HG02938 (cell line): ENCODE results near the gene MEF2A.

Experiments
- ATAC-seq: cut with Tn5 transposase; IDR thresholded peaks from one replicate; pipeline ENCODE4 v1.9.1; 2021; ENCODE audit warnings: mild to moderate bottlenecking, moderate library complexity; ENCODE audit not compliant: unreplicated experiment

The MEF2A gene

GRCh38 chr15:99604865-99605264 lies 39.1 kb downstream of the MEF2A start:
- no peak for ATAC-seq

GRCh38 chr15:99605490-99605931 lies 39.7 kb downstream of the MEF2A start:
- ATAC-seq = no peak

GRCh38 chr15:99605990-99606389 lies 40.2 kb downstream of the MEF2A start:
- no peak for ATAC-seq

GRCh38 chr15:99606646-99607045 lies 40.9 kb downstream of the MEF2A start:
- ATAC-seq = no peak

GRCh38 chr15:99613481-99613880 lies 47.7 kb downstream of the MEF2A start:
- ATAC-seq = no peak

GRCh38 chr15:99613887-99614647 lies 48.3 kb downstream of the MEF2A start:
- ATAC-seq = no peak

- ATAC-seq = no peak
These were observed 49.0 kb downstream of the MEF2A start for GRCh38 chr15:99614749-99615288.

- no peak for ATAC-seq
These were observed 49.7 kb downstream of the MEF2A start for GRCh38 chr15:99615460-99615859.

GRCh38 chr15:99616129-99616528 lies 50.3 kb downstream of the MEF2A start:
- no peak for ATAC-seq

GRCh38 chr15:99616773-99617342 lies 51.1 kb downstream of the MEF2A start:
- ATAC-seq = no peak

GRCh38 chr15:99618941-99619411 lies 53.2 kb downstream of the MEF2A start:
- no peak for ATAC-seq

GRCh38 chr15:99619712-99620111 lies 53.9 kb downstream of the MEF2A start:
- no peak for ATAC-seq

- ATAC-seq = no peak
These were observed 54.4 kb downstream of the MEF2A start for GRCh38 chr15:99620178-99620577.

GRCh38 chr15:99621767-99622166 lies 56.0 kb downstream of the MEF2A start:
- ATAC-seq = no peak

- no peak for ATAC-seq
These were observed 62.7 kb downstream of the MEF2A start for GRCh38 chr15:99628374-99629001.

- ATAC-seq = peak; percentile 7
These were observed 64.9 kb downstream of the MEF2A start for GRCh38 chr15:99630607-99631131.

- ATAC-seq = peak; percentile 94
These were observed 65.5 kb downstream of the MEF2A start for GRCh38 chr15:99631255-99631654.

GRCh38 chr15:99632521-99632920 lies 66.7 kb downstream of the MEF2A start:
- no peak for ATAC-seq

- no peak for ATAC-seq
These were observed 67.9 kb downstream of the MEF2A start for GRCh38 chr15:99633655-99634054.

- ATAC-seq = no peak
These were observed 68.8 kb downstream of the MEF2A start for GRCh38 chr15:99634576-99634975.

- no peak for ATAC-seq
These were observed 69.4 kb downstream of the MEF2A start for GRCh38 chr15:99635145-99635544.
